Medulla oblongata (tissue), 1 donor: ENCODE data around the gene TLL2.

Experiments
- DNase-seq: peaks from one replicate; pipeline ENCODE4 v3.0.0-alpha.2; 2015; ENCODE audit errors: extremely low spot score

The TLL2 gene

GRCh38 chr10:96507044-96507443, 6.7 kb downstream of the TLL2 start:
- no peak for DNase-seq

- DNase-seq = no peak
Observed at GRCh38 chr10:96505150-96506136, 8.3 kb downstream of the TLL2 start.

- DNase-seq = no peak
Observed at GRCh38 chr10:96502561-96503282, 11.0 kb downstream of the TLL2 start.

GRCh38 chr10:96501985-96502384, 11.7 kb downstream of the TLL2 start:
- DNase-seq = no peak

- DNase-seq = no peak
Observed at GRCh38 chr10:96500519-96500918, 13.2 kb downstream of the TLL2 start.

GRCh38 chr10:96500050-96500449, 13.7 kb downstream of the TLL2 start:
- no peak for DNase-seq

- no peak for DNase-seq
Observed at GRCh38 chr10:96497391-96497790, 16.3 kb downstream of the TLL2 start.

DNA sequence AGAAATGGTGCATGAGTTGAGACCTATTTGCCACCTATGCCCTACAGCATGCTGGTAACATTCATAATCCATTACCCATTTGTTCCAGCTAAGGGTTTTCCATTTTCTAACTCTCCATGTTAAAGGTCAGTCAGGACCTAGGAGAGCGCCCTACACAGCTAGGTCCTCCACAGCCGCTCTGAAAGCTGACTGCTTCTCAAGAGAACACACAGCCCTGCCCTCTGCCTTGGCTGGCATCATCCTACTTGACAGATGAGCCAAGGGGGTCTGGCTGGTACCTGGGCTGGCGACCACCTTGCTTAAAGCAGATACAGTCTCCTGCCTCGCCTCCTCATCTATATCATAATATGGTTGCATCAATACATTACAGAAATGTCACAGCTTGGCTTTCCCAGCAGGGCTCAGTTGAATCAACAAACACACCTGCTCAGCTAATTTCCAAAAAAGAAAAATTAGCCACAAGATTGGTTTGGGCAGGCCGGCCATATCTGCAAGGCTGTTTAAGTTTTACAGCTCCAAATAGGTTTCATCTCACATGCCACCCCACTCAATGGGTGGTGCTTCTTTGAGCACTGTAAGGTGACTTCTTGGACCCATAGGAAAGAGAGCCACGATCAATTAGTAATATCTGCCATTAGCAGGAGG, 17.3 kb downstream of the TLL2 start:
- DNase-seq = no peak

GRCh38 chr10:96495544-96495943, 18.2 kb downstream of the TLL2 start:
- DNase-seq = no peak

DNA sequence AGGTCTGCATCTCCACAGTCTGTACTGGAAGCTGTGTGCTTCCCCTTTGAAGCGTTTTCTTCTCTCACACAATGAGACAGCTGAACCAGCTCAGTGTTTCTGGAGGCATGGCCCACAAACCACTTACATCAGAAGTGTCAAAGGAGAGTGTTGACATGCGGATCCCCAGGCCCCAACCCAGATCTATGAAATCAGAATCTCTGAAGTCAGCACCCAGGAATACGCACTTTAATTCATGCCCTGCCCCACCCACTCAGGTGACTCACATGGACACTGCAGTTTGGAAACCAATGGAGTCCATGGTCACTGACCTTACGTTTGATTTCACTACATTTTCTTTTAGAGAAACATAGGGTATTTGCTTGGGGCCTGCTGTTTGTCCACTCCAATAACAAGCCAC, 19.0 kb downstream of the TLL2 start:
- no peak for DNase-seq

- no peak for DNase-seq
Observed at GRCh38 chr10:96493871-96494525, 19.7 kb downstream of the TLL2 start.

DNA sequence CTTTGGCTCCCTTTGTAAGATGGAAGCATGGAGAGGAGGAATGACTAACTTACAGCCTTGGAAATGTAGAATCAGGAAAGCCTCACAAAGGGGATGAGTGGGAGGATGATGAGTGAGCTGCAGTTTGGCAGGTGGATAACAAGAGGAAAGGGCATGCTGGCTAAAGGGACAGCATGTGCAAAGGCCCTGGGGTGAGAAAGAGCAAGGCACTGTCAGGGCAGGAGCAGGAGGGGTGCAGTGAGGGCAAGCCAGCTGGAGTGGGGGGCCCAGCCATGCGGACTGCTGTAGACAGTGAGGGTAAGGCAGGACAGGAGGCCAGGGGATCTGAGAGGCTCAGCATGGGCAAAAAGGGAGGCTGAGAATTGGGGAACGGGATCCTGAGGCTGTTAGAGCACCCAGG, 20.5 kb downstream of the TLL2 start:
- no peak for DNase-seq

GRCh38 chr10:96491303-96491702, 22.4 kb downstream of the TLL2 start:
- DNase-seq = no peak

DNA sequence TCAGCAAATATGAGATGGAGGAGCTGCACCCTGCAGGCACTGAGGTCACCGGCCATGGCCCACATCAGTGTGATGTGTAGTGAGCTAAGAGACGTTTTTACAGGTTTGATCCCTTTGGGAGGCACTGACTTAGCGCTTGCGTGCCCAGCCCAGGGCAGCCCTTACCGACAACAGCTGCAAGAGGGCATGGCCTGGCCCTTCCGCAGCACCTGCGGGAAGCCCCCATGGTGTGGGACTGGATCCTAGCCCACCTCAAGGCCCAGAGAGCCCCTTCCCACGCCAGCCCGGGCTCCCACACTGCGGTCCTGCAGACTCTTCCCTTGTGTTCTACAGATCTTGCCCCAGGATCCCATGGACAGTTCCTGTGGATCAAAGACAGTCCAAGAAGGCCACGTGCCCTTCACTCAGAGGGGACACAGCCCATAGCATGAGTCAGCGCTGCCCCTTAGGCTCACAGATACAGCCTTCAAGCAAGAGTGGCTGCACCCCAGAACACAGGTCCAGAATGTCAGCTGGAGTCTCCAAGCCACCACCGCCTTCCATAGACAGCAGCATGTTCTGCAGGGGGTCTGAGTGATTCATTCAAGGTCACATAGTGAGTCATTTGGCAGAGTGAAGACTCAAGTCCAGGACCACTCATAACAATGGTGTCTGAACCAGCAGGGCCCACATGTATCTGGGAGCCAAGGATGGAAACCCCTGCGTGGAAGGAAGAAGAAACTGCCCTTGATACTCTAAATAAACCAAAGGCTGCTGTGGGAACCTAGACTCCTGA, 25.4 kb downstream of the TLL2 start:
- no peak for DNase-seq

DNA sequence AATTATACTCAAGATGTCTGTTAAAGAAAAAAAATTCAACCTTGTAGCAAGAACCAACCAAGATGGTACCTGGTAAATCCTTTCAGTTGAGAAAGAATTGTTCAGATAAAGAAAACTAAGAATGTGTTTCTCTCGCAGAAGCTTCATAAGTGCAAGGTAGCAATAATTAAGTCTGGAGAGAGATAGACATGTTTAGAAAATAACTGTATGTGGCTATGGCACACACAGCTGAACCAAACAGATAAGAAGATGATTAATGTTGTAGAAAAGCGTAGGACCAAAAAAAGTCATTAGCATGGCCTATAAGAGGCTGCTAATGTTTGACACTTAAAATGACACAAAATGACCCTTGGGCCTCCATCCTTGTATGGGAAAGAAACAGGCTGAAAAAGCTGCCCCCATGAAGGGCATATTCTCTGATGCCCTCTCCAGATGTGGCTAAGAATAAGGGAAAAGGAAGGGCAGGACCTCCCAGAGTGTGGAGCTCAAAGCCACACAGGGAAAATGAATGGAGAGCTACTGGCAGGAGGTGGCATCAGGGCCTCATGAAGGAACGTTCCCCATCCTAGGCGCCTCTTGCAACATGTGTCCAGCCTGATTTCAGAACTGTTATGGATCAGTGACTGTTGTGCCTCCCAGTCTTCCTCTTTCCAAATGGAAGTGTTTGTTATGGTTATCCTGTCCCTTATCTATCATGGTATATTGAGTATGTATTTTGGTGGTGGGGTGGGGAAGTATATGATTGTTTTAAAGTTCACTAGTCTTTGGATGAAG, 30.7 kb downstream of the TLL2 start:
- DNase-seq = no peak

DNA sequence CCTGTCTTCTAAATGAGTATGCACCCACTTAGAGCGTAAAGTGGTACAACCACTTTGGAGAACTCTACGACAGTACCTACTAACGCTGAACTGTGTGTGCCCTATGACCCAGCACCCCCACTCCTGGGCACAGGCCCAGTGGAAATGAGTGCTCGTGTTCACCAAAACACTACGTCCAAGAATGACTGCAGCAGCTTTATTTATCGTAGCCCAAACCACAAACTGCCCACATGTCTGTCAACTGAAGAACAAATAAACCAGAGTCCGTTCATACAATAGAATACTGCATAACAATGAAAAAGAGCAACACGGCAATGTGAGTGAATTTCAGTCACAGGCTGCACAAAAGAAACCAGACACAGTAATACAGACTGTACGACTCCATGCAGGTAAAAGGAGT, 35.4 kb downstream of the TLL2 start:
- DNase-seq = no peak

DNA sequence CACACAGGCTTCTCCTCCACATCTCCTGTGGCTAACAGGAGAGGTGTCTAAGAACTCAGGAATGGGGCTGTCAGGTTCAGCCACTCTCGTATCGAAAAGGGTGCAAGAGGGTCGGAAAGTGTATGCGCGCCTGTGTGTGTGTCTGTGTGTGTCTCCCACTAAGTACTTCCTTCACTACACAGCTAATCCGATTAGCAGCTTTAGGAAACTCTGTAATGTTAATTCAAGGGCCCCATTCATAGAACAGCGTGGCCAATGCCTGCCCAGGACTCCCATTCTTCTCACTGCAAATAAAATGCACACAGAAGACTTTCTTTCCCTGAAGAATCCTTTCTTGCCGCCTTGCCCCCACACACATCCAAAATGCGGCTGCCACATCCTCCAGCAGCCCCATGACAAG, 39.9 kb downstream of the TLL2 start:
- DNase-seq = no peak

DNA sequence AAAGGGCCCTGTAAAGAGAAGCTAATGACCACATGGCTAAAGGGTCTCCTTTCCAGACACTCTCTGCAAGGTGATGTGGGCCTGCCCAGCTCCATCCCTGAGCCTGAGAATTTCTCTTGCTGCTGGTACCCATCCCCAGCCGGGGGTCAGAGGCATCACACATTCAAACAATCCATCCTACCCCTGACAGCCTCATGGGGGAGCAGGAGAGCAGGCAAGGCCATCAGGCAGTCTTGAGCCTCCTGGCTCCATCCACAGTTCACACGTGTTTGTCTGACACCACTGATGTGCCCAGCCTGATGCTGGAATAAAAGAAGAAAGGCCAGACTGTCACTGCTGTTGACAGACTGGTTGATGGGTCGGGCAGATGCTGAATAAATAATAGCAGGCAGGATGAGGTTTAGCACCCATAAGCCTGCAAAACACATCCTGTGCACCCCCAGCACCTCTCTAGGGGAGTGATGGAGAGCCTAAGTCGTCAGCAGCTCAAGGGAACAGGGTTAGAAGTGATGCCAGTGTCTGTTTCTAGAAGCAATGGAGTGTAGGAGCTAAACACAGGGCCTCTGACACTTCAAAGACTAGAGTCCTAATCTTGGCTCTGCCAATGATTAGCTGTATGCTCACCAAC, 43.5 kb downstream of the TLL2 start:
- peak; percentile 84 for DNase-seq

DNA sequence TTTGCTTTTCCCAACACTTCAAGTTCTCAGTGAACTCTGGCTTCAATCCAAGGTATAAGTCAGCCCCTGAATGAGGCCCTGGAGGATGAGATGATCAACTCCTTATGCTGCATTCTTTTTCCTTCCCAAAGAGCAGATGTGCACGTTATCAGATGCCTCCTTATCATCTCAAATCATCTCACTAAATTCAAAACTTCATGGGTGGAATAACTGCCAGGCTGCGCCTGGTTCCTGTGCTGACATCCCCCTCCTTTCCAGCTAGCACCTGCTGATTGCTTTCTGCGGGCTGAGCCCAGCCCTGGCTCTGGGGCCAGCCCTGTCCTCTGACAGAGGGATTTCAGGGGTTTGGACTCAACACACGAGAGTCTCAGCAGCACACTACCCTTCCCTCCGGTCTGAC, 44.9 kb downstream of the TLL2 start:
- no peak for DNase-seq

DNA sequence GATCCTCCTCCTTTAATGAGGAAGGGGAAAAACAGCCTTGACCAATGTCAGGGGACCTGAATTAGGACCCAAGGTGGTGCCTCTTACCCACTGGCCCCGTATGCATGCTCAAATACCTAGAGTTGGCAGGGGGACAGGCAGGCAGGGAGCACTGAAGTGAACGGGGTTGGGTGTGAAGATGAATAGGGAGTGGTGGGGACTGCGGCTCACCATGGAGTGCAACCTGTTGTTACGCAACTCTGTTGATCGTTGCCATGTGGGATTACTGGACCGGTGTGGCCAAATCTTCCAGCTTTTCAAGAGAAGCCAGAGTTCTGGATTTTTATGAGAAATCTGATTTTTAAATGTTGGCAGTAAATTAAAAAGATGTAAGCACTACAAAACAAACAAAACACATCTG, 48.1 kb downstream of the TLL2 start:
- DNase-seq = no peak
